OCI-M2 (cell line): ENCODE results near the gene DTHD1.
A peak's percentile ranks its signal among the peaks of the same experiment; 100 is the strongest.

Experiments used
- DNase-seq: peaks from one replicate; lab custom pipeline; 2025; ENCODE audit not compliant: unreplicated experiment; lab: John Stamatoyannopoulos, UW

The DTHD1 gene

DNA sequence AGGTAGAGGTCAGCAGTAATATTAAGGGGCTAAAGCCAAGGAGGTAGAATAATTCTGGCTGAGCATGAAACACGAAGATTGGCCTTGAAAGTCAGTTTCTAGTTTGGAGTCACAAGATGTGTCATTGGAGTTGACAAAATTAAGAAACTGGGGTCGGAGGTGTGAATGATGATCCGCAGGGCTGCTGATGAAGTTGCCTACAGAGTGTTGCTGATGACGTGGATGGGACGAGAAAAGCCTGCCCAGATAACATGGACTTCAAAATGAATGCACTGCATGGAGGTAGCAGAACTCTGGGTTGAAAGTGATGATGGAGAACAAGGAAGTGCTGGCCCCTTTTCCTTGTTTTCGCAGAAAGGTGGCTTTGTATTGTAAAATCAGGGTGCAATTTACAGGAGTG lies 60.5 kb downstream of the DTHD1 start:
- DNase-seq = no peak

DNA sequence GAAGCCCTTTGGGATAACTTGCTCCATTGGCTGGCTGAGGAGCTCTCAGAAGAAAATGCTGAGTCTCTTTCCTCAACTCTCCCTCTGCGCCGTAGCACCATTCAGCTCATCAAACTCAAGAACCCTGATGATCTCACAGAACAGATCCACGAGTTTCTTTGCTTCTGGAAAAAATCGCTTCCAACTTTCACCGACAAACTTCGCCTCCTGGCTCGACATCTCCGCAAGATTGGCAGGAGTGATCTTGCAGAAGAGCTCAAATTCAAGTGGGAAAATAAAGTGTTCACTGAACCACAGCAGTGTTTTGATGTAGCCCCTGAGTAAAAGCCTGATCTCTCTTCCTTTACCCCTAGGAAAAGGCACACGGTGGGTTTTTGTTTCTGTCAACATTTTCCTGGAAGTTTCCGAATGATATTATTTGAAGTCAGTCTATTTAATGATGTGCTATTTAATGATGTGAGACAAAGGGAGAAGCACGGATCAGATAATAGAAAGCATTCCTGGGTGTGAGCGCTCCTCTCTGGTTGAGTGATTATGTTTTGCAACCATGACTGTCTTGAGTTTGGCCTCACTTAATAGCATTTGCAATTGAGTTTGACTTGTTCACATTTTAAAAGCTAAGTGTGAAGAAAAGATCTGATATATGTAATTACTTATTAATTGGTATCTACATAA lies 62.2 kb downstream of the DTHD1 start:
- DNase-seq = no peak

DNA sequence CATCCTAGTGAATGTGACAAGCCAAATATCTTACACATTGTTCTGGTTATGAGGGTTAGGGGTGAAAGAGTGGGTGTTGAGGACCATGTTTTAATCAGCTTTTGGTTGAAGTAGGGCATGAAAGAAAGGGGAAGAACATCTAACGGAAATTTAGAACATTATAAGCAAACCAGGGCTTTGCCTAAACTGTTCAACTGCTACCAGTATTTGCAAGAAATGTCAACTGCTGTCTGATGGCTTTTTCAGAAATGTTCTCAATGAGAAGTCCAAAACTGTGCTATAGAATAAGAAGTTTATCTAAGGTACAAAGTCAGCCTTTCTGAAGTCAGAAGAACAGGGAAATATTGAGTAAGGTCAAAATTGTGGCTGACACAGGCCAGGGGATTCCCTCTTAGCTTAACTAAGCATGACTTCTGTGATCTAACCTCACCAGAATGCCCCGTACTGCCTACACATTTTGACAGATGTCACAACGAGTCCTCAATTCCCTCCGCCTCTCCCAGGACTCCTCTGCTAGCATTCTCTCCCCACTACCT lies 67.1 kb downstream of the DTHD1 start:
- no peak for DNase-seq

DNA sequence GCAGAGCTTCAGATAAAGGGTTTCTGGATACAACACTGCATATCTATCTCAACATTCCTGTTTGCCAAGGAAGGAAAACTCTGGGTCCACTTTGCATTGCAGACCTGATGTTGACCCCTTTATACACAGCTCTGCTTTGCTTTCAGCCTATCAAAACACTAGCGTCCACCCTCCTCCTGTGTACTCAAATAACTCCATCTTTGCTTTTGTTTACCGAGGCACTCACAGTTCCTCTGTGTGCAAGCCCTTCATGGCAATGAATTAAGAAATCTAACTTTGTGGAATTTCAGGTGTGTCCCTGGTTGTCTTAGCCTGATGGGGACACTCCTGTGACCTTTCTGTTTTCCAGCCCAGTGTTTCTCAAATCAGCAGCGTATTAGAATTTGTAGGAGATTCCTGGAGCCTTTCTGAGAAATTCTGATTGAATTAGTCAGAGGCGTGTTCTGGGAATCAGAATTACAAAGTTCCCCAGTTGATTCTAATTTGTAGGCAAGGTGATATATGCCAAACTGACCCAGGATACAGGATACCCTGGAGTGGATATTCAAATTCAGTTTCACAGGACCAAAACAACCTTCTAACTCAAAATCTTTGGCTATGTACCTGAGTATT lies 68.6 kb downstream of the DTHD1 start:
- no peak for DNase-seq

DNA sequence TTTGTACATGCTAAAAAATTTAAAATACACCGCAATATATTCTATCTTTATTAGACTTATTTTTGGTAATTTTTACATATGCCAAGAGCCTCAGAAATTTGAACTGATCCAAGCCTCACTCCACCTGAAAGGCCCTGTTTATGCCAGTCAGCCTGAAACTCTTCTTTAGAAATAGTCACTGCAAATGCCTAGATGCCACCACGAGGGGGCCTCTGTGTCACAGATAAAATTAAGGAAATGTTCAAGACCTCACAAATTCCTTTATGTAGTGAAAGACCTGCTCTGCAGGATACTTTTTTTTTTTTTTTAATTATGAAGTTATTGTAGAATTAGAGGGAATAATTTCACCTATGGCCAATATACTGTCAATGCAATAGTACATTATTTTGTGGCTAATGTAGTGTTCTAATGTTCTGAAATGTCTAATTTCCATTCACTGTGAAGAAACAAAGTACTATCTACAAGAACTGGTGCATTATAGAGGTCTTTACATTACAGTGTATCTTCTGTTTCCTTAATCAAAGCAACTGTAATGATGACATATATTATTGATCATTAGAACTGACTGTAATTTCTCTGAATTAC lies 69.8 kb downstream of the DTHD1 start:
- no peak for DNase-seq

DNA sequence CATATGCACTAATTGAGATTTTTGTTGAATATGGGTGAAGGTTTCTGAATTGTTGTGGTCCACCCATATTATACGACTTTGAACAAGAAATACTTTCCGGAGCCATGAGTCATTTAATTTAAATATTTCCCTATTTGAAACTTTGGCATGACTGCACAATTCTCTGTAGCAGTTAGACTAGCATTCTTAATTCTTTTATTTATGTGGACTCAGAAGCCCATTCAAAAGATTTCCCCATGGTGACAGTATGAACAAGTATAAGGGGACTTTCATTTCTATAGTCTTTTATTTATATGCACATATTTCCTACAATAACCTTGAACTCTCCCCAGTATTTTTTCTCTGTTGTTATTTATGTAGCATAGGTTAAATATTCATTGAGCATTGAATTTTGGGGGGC lies 72.6 kb downstream of the DTHD1 start:
- no peak for DNase-seq

DNA sequence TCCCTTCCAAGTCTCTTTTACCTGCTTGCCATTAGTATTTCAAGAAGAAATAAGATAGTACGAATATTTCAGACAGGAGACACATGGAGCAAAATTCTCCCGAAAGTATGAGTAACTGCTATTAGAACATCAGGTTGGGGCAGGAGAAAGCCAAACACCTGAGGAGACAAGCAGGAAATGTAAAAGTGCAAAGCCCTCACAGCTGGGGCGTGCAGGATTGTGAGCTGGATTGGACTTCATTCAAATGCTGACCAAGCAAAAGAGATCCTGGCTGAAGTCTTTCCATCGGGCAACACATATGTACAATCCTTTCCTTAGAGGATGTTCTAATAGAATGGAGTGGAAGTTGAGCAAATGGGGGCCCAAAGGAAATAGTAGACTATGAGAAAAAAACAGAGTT lies 76.8 kb downstream of the DTHD1 start:
- no peak for DNase-seq

DNA sequence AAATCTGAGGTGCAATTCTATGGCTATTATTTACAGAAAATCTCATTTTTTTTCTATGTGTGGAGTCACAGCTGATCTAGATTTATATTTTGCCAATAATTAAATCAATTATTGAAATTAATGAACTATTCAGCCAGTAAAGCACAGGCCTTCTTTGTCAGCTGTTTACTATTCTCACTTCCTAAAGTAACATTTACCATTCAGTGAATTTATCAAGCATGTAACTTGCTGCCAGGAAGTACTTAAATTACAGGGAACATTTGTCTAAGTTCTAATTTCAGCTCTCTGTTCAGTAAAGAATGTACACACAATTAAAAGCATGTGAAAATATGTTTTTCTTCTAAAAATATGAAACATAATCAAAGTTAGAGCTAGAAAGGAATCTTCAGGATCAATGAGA lies 79.3 kb downstream of the DTHD1 start:
- DNase-seq = no peak

DNA sequence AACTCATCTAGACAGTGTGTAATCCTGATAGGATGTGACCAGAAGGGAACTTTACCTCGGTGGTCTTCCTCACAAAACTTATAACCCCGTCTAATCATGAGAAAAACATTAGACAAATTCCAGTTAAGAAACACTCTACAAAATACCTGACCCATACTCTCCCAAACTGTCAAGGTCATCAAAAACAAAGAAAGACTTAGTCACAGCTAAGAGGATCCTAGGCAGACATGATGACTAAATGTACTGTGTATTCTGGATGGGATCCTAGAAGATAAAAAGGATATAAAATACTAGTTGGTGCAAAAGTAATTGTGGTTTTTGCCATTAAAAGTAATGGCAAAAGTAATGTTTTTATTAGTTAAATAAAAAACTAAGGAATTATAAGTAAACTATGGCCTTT lies 81.6 kb downstream of the DTHD1 start:
- no peak for DNase-seq

DNA sequence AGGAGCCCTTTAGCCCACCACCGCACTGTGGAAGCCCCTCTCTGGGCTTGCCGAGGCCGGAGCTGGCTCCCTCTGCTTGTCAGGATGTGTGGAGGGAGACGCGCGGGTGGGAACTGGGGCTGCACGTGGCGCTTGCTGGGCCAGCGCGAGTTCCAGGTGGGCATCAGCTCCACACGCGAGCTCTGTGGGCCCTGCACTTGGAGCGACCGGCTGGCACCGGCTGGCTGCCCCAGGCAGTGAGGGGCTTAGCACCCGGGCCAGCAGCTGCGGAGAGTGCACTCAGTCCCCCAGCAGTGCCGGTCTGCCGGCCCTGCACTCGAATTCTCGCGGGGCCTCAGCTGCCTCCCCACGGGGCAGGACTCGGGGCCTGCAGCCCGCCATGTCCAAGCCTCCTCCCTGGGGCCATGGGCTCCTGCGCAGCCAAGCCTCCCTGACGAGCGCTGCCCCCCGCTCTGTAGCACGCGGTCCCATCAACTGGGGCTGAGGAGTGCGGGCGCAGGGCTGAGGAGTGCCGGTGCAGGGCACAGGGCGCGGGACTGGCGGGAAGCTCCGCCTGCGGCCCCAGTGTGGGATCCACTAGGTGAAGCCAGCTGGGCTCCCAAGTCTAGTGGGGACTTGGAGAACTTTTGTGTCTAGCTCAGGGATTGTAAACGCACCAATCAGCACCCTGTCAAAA lies 93.6 kb downstream of the DTHD1 start:
- no peak for DNase-seq

DNA sequence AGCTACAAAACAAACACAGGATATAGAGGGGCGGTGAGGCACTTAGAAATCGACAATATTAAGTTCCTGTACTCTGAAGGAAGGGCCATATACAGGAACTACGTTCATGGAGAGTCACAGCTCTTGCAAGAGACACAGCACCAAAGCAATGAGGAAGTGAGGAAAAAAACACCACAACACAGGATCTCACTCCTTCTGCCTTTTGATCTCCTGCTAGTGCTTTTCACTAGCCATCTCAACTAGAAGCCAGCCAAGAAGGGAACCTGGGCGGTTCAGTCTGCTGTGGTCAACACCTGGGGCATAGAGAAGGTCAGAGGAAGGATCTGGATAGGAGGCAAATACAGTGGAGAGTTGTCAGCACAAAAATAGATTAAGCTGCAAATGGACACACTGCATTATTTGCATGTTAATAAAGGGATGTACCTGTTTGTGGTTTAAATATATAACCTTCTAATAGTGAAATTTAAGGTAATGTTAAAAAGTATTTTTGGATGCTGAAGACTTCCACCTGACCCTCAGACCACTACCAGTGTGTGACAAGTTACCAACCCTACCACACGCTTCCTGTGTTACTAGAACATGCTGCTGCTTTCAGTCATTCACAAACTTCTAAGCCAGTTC lies 104.6 kb downstream of the DTHD1 start:
- DNase-seq = no peak

DNA sequence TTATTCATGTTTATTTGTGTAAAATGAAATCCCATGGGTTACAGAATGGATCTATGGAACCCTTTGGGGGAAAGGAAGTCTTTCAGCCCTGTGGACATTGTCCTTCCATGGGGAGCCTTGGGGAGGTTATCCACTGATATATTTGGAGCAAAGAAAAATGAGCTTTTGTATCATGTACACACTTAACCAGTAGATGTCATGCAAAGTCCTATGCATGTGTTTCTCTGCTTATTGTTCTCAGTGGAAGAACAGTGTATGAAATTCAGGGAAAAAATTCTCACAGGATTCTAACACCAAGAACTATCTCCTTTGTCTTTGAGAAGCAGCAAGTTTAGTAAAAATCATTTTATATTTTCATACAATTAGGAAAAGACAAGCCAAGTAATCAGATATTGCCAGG lies 105.3 kb downstream of the DTHD1 start:
- no peak for DNase-seq

DNA sequence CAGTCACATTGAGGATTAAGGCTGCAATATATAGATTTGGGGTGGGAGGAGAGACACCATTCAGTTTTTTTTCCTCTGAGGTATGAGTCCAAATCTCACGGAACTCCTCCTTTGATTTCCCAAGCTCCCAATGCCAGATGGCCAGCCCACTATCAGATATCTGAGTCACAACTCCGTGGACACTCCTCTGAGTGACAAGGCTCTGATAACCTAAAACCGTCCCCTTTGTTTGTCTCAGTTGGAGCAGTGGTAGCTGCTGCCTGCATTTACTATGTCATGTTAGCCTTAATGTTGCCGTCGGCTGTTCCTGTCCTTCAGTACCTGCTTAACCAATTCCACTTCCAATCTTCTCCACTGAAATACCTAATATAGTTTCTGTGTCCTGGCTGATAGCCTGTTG lies 107.3 kb downstream of the DTHD1 start:
- DNase-seq = peak; percentile 25

DNA sequence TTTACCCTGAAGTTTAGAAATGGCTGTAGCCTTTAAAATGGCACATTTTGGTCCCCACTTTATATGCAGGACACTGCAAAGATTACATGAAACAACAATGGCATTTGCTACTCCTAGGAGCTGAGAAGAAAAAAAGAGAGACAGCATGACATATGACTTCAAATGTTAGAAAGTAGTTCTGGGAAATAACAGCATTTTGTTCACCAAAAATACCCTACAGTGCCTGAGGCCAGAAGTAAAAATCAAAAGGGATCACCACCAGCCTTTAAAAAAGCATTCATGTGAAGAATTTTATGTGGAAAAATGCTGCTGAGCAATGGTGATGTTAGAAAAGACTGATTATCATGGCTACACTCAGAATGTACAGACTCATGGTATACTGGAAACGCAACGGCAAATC lies 110.0 kb downstream of the DTHD1 start:
- no peak for DNase-seq

DNA sequence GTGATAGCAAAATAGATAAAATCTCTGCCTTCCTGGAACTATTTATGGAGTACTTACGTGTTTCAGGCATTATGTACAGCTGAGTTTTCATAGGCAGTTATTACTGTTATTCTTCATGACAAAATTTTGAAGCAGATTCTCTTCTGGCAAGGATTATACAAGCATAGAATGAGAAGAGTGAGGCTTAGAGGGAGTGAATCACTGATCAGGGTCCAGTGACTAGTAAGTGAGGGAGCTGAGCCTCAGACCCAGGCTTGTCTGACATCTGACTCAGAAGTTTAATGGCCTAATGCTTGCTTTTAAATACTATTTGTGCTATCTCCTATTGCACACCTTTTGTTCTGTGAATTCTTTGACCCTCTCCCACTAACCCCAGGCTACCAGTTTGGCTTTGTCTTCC lies 110.6 kb downstream of the DTHD1 start:
- no peak for DNase-seq

DNA sequence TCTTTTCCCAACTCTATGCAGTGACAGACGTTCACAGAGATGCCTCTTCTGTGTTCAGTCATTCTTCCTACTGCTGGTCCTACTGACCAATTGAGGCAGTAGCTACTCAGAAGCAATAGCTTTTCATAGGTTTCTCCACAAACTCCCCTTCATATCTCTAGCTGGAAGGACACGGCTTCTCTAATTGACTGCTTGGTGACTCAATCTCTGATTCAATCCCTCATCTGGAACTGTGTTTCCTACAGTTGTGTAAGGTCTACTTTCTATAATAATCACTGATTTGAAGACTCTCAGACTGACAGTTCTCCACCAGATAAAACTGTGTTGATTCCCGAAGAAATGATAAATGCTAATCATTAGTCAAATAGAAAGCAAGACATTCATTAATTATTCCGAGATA lies 111.5 kb downstream of the DTHD1 start:
- no peak for DNase-seq
